Gastroesophageal sphincter (tissue), 4 donors: ENCODE data around the gene ZKSCAN3. TPM values are rescaled to one million over a fixed set of nuclear protein-coding genes. Genes with fewer than 3 reads are reported as not detected.

Source experiments
- ATAC-seq: fragments of 150-250 bp; one replicate; pipeline ENCODE4 v1.9.1; 2016; ENCODE audit warnings: mild to moderate bottlenecking, moderate library complexity
- H3K27ac ChIP-seq, 4 donors: fragments of 200-600 bp; sonication (generic) in 3 of 4; 1 replicate in 3 of 4; 2 replicates in 1 of 4; pipeline ENCODE4 v1.5.1; 2016 to 2019
- H3K27me3 ChIP-seq: fragments of 200-600 bp; sonication (generic); one replicate; pipeline ENCODE4 v1.5.1; 2019
- H3K36me3 ChIP-seq, 2 donors: fragments of 200-600 bp; sonication (generic); one replicate each; pipeline ENCODE4 v1.5.1; 2019; ENCODE audit warnings: control low read depth in 1 of 2
- H3K4me1 ChIP-seq, 3 donors: fragments of 200-600 bp; sonication (generic); 1 replicate in 2 of 3; 2 replicates in 1 of 3; pipeline ENCODE4 v1.5.1; 2016 to 2019; ENCODE audit warnings: control low read depth in 2 of 3
- H3K4me3 ChIP-seq, 2 donors: fragments of 200-600 bp; sonication (generic); one replicate each; pipeline ENCODE4 v1.5.1; 2019; ENCODE audit warnings: mild to moderate bottlenecking in 1 of 2, moderate library complexity in 1 of 2
- H3K9me3 ChIP-seq, 3 donors: fragments of 200-600 bp; sonication (generic); one replicate each; pipeline ENCODE4 v1.5.1; 2017 to 2019; ENCODE audit warnings: control low read depth in 2 of 3
- EP300 ChIP-seq: sonication (generic); formaldehyde crosslinking; IDR thresholded peaks from one replicate; pipeline ENCODE4 v1.6.1; 2017; ENCODE audit warnings: antibody characterized with exemption, mild to moderate bottlenecking
- POLR2A ChIP-seq, 2 donors: fragments of 450-650 bp; IDR thresholded peaks; one replicate each; pipeline ENCODE4 v1.6.1; 2017; ENCODE audit warnings: antibody characterized with exemption in 2 of 2, mild to moderate bottlenecking in 2 of 2, moderate library complexity in 1 of 2
- POLR2AphosphoS5 ChIP-seq: sonication (generic); formaldehyde crosslinking; IDR thresholded peaks from one replicate; pipeline ENCODE4 v1.6.1; 2017; ENCODE audit warnings: antibody characterized with exemption
- WGBS, 2 donors: methylation state at CpG; one replicate each; pipeline ENCODE4 v1.1.5; 2018; ENCODE audit warnings: low coverage in 1 of 2; 5-methylcytosine and 5-hydroxymethylcytosine counted together
- total RNA-seq, 4 donors: library from RNA; depleted of rRNA; stranded (reverse); fragments of >200 nt; gene quantifications; one replicate each; pipeline ENCODE4 v1.1.0, GENCODE V29; 2016
- TF ChIP-seq, protein P1 (sequence below), 4 experiments: fragments of 200-600 bp in 2 of 4; fragments of 450-650 bp in 2 of 4; sonication (generic) in 1 of 4; IDR thresholded peaks; one replicate each; pipeline ENCODE4 v1.5.1; 2017 to 2019; ENCODE audit warnings: antibody characterized with exemption in 4 of 4, mild to moderate bottlenecking in 2 of 4, moderate library complexity in 2 of 4

ZKSCAN3 gene
- total RNA-seq, 4 donors from 2014 or later, result 4.4 to 9.8 (median 6.9) TPM

DNA sequence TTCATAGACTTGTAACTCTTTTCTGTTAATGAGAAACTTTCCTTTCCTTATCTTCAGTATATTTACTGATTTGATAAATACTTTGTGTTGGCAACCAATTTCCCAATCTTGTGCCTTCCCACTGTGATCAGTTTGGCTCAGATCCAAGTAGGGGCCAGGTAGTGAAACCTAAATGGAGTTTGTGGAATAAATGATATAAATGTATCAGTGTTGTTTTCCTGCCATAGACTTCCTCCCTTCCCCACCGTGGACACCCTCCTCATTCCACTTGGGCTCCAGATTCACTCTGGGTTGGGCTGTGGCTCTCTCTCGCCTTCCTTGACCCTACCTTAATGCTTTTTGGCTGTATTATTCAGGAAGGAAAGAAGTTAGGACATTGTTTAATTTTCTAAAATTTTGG is 1.3 kb downstream of the ZKSCAN3 start:
- 61 to 64% methylated on average over 2 of the region's 2 CpGs for WGBS, 2 donors
- H3K9me3 ChIP-seq, result no peaks in the 10 kb centered on the region
- ATAC-seq, result no peak
- TF ChIP-seq POLR2AphosphoS5 (no peak), POLR2A (IDR thresholded peaks at IDR 0.05) (no peak), EP300 (no peak)
- TF ChIP-seq, protein P1, sequence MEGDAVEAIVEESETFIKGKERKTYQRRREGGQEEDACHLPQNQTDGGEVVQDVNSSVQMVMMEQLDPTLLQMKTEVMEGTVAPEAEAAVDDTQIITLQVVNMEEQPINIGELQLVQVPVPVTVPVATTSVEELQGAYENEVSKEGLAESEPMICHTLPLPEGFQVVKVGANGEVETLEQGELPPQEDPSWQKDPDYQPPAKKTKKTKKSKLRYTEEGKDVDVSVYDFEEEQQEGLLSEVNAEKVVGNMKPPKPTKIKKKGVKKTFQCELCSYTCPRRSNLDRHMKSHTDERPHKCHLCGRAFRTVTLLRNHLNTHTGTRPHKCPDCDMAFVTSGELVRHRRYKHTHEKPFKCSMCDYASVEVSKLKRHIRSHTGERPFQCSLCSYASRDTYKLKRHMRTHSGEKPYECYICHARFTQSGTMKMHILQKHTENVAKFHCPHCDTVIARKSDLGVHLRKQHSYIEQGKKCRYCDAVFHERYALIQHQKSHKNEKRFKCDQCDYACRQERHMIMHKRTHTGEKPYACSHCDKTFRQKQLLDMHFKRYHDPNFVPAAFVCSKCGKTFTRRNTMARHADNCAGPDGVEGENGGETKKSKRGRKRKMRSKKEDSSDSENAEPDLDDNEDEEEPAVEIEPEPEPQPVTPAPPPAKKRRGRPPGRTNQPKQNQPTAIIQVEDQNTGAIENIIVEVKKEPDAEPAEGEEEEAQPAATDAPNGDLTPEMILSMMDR (IDR thresholded peaks at IDR 0.05), result no peak
- H3K4me1 ChIP-seq, result peaks cover 0 to 57% (median 6%) of the 10 kb centered on the region in 3 donors
- H3K4me3 ChIP-seq, result peak overlapping the region in 1 of 2 donors; percentile 72
- no peaks in the 10 kb centered on the region for H3K27me3 ChIP-seq
- peak overlapping the region in 3 of 4 donors; percentile 19 to 87 (median 81) for H3K27ac ChIP-seq
- H3K36me3 ChIP-seq, result no peaks in the 10 kb centered on the region

DNA sequence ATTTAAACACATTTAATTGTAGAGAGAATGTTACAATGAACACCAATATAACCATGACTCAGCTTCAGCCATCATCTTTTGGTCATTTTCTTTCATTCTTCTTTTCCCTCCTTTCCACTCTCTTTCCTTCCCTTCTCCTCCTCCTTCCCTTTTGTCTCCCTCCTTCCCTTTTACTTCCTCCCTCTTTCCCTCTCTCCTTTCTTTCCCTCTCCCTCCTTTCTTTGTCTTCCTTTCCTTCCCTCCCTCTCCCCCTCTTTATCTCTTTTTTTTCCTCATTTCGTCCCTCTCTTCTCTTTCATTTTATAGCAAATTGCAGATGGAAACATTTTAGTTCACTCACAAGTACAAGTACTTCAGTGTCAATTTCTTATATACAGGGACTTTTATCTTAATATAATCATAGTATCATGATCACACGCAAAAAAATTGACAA is 1.8 kb downstream of the ZKSCAN3 start:
- Histone ChIP-seq H3K4me3 (no peak overlapping the region), H3K4me1 (peaks cover 0 to 62% (median 10%) of the 10 kb centered on the region in 3 donors), H3K36me3 (no peaks in the 10 kb centered on the region), H3K27me3 (no peaks in the 10 kb centered on the region), H3K9me3 (no peaks in the 10 kb centered on the region), H3K27ac (peak overlapping the region in 2 of 4 donors; percentile 19 to 87)
- TF ChIP-seq, protein P1 (IDR thresholded peaks at IDR 0.05), result no peak
- TF ChIP-seq POLR2A (IDR thresholded peaks at IDR 0.05) (no peak), POLR2AphosphoS5 (no peak), EP300 (no peak)
- no peak for ATAC-seq
- 47 to 60% methylated on average over 2 of the region's 2 CpGs for WGBS, 2 donors

DNA sequence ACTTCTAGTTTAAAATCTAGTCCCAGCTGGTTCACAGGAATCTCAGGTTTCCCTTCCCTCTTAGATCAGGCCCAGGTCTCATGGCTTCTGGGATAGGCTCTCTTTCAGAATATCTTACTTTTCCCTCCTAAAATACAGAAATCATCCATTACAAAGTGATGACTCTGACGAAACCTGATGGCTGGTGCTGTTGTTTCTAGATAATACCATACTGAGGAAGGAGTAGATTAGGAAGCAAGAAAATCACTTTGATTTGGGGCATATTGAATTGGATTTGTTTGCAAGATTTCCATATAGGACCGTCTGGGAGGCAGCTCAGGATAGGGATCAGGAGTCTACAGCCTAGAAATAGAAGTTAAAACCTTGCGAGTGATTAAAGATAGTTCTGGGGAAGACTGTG is 3.6 kb downstream of the ZKSCAN3 start:
- Histone ChIP-seq H3K27ac (peak overlapping the region; percentile 57 to 92 (median 87)), H3K27me3 (no peaks in the 10 kb centered on the region), H3K9me3 (no peaks in the 10 kb centered on the region), H3K4me1 (peaks cover 0 to 70% (median 12%) of the 10 kb centered on the region in 3 donors), H3K36me3 (peaks cover 0 to under 1% of the 10 kb centered on the region in 2 donors), H3K4me3 (no peak overlapping the region)
- no peak for TF ChIP-seq EP300
- no peak for TF ChIP-seq POLR2A (IDR thresholded peaks at IDR 0.05)
- TF ChIP-seq, protein P1 (IDR thresholded peaks at IDR 0.05), result no peak
- TF ChIP-seq POLR2AphosphoS5, result no peak
- 67 to 88% methylated on average over 3 of the region's 3 CpGs for WGBS, 2 donors
- ATAC-seq, result no peak

DNA sequence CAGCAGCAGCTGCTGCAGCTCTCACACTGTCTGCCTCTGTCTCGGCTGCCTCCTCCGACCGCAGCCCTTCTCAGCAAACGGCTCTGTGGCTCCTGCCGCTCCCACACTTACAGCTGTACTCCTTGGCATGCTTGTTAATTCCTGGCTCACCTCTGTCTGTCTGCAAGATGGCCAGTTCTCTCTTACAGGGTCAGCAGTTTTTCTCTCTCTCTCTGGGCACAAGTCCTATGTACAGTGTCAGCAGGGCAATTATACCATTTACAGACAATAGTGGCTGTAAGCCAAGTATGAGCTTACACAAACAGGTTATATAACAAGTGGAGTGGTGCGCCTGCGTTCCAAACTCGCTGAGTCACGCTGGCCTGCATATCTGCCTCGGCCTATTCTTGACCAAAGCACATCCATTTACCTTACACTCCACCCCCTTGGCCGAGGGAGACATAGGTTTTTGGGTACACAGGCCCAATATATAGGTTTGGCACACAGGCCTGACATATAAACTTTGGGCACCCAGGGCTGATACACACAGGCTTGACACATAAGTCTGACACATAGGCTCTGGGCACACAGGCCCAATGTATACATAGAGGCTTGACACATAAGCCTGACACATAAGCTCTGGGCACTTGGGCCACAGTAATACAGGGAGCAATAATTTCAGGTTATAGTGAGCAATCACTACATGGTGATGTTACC is 4.4 kb downstream of the ZKSCAN3 start:
- Histone ChIP-seq H3K36me3 (peaks cover 0 to 3% of the 10 kb centered on the region in 2 donors), H3K27me3 (no peaks in the 10 kb centered on the region), H3K4me1 (peaks cover 0 to 70% (median 12%) of the 10 kb centered on the region in 3 donors), H3K9me3 (no peaks in the 10 kb centered on the region), H3K4me3 (no peak overlapping the region), H3K27ac (peak overlapping the region; percentile 78 to 92 (median 87))
- TF ChIP-seq, protein P1 (IDR thresholded peaks at IDR 0.05), result no peak
- TF ChIP-seq POLR2A (IDR thresholded peaks at IDR 0.05), result no peak
- no peak for TF ChIP-seq EP300
- peak; percentile 40 for ATAC-seq
- 55 to 72% methylated on average over 10 of the region's 11 CpGs for WGBS, 2 donors
